Liver (tissue), 9 donors: ENCODE results near the gene PLIN3. TPM values are rescaled to one million over a fixed set of nuclear protein-coding genes. Genes with fewer than 3 reads are reported as not detected.

ENCODE experiments used
- DNase-seq: peaks from one replicate; pipeline ENCODE4 v3.0.0-alpha.2; 2017; ENCODE audit warnings: low spot score
- H3K27ac ChIP-seq, 2 donors: one replicate each; pipeline ENCODE4 v1.7.0; 2013; ENCODE audit warnings: inconsistent platforms in 2 of 2, low read length in 2 of 2, control low read depth in 1 of 2, low read depth in 1 of 2, mild to moderate bottlenecking in 1 of 2
- H3K27me3 ChIP-seq, 4 donors: one replicate each; pipeline versions ENCODE4 v1.6.1 to v1.7.0; 2013; ENCODE audit warnings: low read length in 3 of 4, inconsistent platforms in 1 of 4, mild to moderate bottlenecking in 1 of 4, moderate library complexity in 1 of 4; ENCODE audit not compliant: control insufficient read depth in 4 of 4, insufficient read depth in 4 of 4
- H3K36me3 ChIP-seq, 4 donors: one replicate each; pipeline versions ENCODE4 v1.6.1 to v1.7.0; 2013; ENCODE audit warnings: low read length in 3 of 4, mild to moderate bottlenecking in 3 of 4, low read depth in 1 of 4, moderate library complexity in 1 of 4; ENCODE audit not compliant: control insufficient read depth in 4 of 4, insufficient read depth in 3 of 4
- H3K4me1 ChIP-seq, 4 donors: one replicate each; pipeline versions ENCODE4 v1.6.1 to v1.7.0; 2013; ENCODE audit warnings: low read length in 3 of 4, mild to moderate bottlenecking in 3 of 4, moderate library complexity in 1 of 4; ENCODE audit not compliant: control insufficient read depth in 4 of 4, insufficient read depth in 4 of 4
- H3K4me3 ChIP-seq, 3 donors: one replicate each; pipeline versions ENCODE4 v1.6.1 to v1.7.0; 2013; ENCODE audit warnings: low read length in 3 of 3, control low read depth in 1 of 3, low read depth in 1 of 3, mild to moderate bottlenecking in 1 of 3
- H3K9ac ChIP-seq, 2 donors: one replicate each; pipeline ENCODE4 v1.7.0; 2013; ENCODE audit warnings: low read length in 2 of 2, mild to moderate bottlenecking in 2 of 2, moderate library complexity in 2 of 2, control low read depth in 1 of 2, low read depth in 1 of 2
- H3K9me3 ChIP-seq, 4 donors: one replicate each; pipeline versions ENCODE4 v1.6.1 to v1.7.0; 2013; ENCODE audit warnings: low read length in 3 of 4; ENCODE audit not compliant: control insufficient read depth in 4 of 4
- EGR1 ChIP-seq, 2 donors: IDR thresholded peaks; 2 replicates each; pipeline ENCODE4 v1.6.1; 2016 to 2018; ENCODE audit warnings: antibody characterized with exemption in 2 of 2, low read depth in 2 of 2
- FOXA1 ChIP-seq: IDR thresholded peaks from 2 replicates; pipeline ENCODE4 v1.6.1; 2016; ENCODE audit warnings: antibody characterized with exemption
- FOXA2 ChIP-seq: IDR thresholded peaks from 2 replicates; pipeline ENCODE4 v1.6.1; 2016; ENCODE audit warnings: antibody characterized with exemption
- GABPA ChIP-seq, 2 donors: IDR thresholded peaks in 1 of 2; conservative IDR thresholded peaks in 1 of 2; 2 replicates each; pipeline ENCODE4 v1.6.1; 2016; ENCODE audit warnings: antibody characterized with exemption in 2 of 2, mild to moderate bottlenecking in 1 of 2, moderate library complexity in 1 of 2
- HNF4A ChIP-seq, 2 donors: conservative IDR thresholded peaks; 2 replicates each; pipeline ENCODE4 v1.6.1; 2016; ENCODE audit warnings: antibody characterized with exemption in 2 of 2, mild to moderate bottlenecking in 2 of 2
- HNF4G ChIP-seq: IDR thresholded peaks from 2 replicates; pipeline ENCODE4 v1.6.1; 2016; ENCODE audit warnings: antibody characterized with exemption
- JUND ChIP-seq, 2 donors: IDR thresholded peaks; 2 replicates each; pipeline ENCODE4 v1.6.1; 2016; ENCODE audit warnings: antibody characterized with exemption in 2 of 2
- NR2F2 ChIP-seq: IDR thresholded peaks from 2 replicates; pipeline ENCODE4 v1.6.1; 2016; ENCODE audit warnings: antibody characterized with exemption
- RAD21 ChIP-seq, 2 donors: IDR thresholded peaks; 2 replicates each; pipeline ENCODE4 v1.6.1; 2016; ENCODE audit warnings: antibody characterized with exemption in 2 of 2, mild to moderate bottlenecking in 2 of 2
- RXRA ChIP-seq, 2 donors: IDR thresholded peaks; 2 replicates each; pipeline ENCODE4 v1.6.1; 2017 to 2018; ENCODE audit warnings: antibody characterized with exemption in 2 of 2, mild to moderate bottlenecking in 1 of 2
- SP1 ChIP-seq: IDR thresholded peaks from 2 replicates; pipeline ENCODE4 v1.6.1; 2018; ENCODE audit warnings: antibody characterized with exemption, mild to moderate bottlenecking
- TAF1 ChIP-seq: conservative IDR thresholded peaks from 2 replicates; pipeline ENCODE4 v1.6.1; 2016; ENCODE audit warnings: antibody characterized with exemption, mild to moderate bottlenecking
- YY1 ChIP-seq: IDR thresholded peaks from 2 replicates; pipeline ENCODE4 v1.6.1; 2016; ENCODE audit warnings: antibody characterized with exemption, mild to moderate bottlenecking
- WGBS: extraction: QIAGEN DNeasy Blood & Tissue Kit; methylation state at CpG from one replicate; pipeline ENCODE4 v1.1.7; 2013; 5-methylcytosine and 5-hydroxymethylcytosine counted together
- polyA plus RNA-seq, 2 donors: library from polyadenylated mRNA; stranded (reverse) in 1 of 2; unstranded in 1 of 2; fragments of 200-250 nt in 1 of 2; fragments of >200 nt in 1 of 2; fragmentation: Nextera tagmentation in 1 of 2; extraction: Ambion mirVana in 1 of 2; gene quantifications; one replicate each; pipeline versions ENCODE4 v1.2.1 to v1.2.3, GENCODE V29; 2013 to 2015
- total RNA-seq, 2 donors: library from RNA; depleted of rRNA; stranded (reverse); fragments of >200 nt; gene quantifications; one replicate each; pipeline ENCODE4 v1.2.3, GENCODE V29; 2014
- TF ChIP-seq, protein P1 (sequence below): IDR thresholded peaks from 2 replicates; pipeline ENCODE4 v1.6.1; 2016; ENCODE audit warnings: antibody characterized with exemption, mild to moderate bottlenecking
- TF ChIP-seq, protein P2 (sequence below): fragments of 150-350 bp; IDR thresholded peaks from 2 replicates; pipeline ENCODE4 v1.5.1; 2017; ENCODE audit warnings: improper control_type of control experiment, low read depth, low read length; ENCODE audit not compliant: missing input control
- TF ChIP-seq, protein P3 (sequence below): IDR thresholded peaks from 2 replicates; pipeline ENCODE4 v1.6.1; 2016; ENCODE audit warnings: antibody characterized with exemption
- TF ChIP-seq, protein P4 (sequence below): IDR thresholded peaks from 2 replicates; pipeline ENCODE4 v1.6.1; 2016; ENCODE audit warnings: antibody characterized with exemption
- TF ChIP-seq, protein P5 (sequence below): IDR thresholded peaks from 2 replicates; pipeline ENCODE4 v1.6.1; 2016; ENCODE audit warnings: antibody characterized with exemption
- donor health status: healthy.
- donor health status: healthy.
- donor health status: healthy.
- donor health status: healthy.
- donor health status: healthy.

Gene PLIN3
- total and polyA plus RNA-seq, 4 donors = 16.9 to 30.2 (median 20.7) TPM

DNA sequence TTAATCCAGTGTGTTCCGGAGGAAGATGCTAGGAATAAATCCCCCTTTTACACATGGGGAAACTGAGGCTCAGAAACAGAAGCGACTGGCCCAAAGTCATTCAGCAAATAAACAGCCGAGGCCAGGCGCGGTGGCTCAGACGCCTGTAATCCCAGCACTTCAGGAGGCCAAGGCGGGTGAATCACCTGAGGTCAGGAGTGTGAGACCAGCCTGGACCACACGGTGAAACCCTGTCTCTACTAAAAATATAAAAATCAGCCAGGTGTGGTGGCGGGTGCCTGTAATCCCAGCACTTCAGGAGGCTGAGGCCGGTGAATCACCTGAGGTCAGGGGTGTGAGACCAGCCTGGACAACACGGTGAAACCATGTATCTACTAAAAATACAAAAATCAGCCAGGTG lies 11.6 kb upstream of the PLIN3 start:
- no peaks in the 10 kb centered on the region for H3K9me3 ChIP-seq
- no peak overlapping the region for H3K9ac ChIP-seq
- no peak for DNase-seq
- H3K27me3 ChIP-seq = no peaks in the 10 kb centered on the region
- H3K4me1 ChIP-seq = no peaks in the 10 kb centered on the region
- no peaks in the 10 kb centered on the region for H3K36me3 ChIP-seq
- WGBS = 95% methylated on average over 11 of the region's 11 CpGs
- TF ChIP-seq RXRA (IDR thresholded peaks at IDR 0.05) (no peak), NR2F2 (no peak), RAD21 (IDR thresholded peaks at IDR 0.05) (no peak), FOXA2 (no peak), FOXA1 (no peak), YY1 (no peak), GABPA (IDR thresholded peaks at IDR 0.05 in 1 of 2, conservative IDR thresholded peaks at IDR 0.05 in 1 of 2) (no peak), SP1 (no peak), TAF1 (no peak), JUND (IDR thresholded peaks at IDR 0.05) (no peak), EGR1 (IDR thresholded peaks at IDR 0.05; ENCODE audit: low read depth in 2 of 2) (no peak), HNF4G (no peak), HNF4A (conservative IDR thresholded peaks at IDR 0.05) (no peak)
- TF ChIP-seq, protein P1, sequence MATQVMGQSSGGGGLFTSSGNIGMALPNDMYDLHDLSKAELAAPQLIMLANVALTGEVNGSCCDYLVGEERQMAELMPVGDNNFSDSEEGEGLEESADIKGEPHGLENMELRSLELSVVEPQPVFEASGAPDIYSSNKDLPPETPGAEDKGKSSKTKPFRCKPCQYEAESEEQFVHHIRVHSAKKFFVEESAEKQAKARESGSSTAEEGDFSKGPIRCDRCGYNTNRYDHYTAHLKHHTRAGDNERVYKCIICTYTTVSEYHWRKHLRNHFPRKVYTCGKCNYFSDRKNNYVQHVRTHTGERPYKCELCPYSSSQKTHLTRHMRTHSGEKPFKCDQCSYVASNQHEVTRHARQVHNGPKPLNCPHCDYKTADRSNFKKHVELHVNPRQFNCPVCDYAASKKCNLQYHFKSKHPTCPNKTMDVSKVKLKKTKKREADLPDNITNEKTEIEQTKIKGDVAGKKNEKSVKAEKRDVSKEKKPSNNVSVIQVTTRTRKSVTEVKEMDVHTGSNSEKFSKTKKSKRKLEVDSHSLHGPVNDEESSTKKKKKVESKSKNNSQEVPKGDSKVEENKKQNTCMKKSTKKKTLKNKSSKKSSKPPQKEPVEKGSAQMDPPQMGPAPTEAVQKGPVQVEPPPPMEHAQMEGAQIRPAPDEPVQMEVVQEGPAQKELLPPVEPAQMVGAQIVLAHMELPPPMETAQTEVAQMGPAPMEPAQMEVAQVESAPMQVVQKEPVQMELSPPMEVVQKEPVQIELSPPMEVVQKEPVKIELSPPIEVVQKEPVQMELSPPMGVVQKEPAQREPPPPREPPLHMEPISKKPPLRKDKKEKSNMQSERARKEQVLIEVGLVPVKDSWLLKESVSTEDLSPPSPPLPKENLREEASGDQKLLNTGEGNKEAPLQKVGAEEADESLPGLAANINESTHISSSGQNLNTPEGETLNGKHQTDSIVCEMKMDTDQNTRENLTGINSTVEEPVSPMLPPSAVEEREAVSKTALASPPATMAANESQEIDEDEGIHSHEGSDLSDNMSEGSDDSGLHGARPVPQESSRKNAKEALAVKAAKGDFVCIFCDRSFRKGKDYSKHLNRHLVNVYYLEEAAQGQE = no peak
- TF ChIP-seq, protein P2, sequence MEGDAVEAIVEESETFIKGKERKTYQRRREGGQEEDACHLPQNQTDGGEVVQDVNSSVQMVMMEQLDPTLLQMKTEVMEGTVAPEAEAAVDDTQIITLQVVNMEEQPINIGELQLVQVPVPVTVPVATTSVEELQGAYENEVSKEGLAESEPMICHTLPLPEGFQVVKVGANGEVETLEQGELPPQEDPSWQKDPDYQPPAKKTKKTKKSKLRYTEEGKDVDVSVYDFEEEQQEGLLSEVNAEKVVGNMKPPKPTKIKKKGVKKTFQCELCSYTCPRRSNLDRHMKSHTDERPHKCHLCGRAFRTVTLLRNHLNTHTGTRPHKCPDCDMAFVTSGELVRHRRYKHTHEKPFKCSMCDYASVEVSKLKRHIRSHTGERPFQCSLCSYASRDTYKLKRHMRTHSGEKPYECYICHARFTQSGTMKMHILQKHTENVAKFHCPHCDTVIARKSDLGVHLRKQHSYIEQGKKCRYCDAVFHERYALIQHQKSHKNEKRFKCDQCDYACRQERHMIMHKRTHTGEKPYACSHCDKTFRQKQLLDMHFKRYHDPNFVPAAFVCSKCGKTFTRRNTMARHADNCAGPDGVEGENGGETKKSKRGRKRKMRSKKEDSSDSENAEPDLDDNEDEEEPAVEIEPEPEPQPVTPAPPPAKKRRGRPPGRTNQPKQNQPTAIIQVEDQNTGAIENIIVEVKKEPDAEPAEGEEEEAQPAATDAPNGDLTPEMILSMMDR = no peak
- TF ChIP-seq, protein P3, sequence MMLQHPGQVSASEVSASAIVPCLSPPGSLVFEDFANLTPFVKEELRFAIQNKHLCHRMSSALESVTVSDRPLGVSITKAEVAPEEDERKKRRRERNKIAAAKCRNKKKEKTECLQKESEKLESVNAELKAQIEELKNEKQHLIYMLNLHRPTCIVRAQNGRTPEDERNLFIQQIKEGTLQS = no peak
- TF ChIP-seq, protein P4, sequence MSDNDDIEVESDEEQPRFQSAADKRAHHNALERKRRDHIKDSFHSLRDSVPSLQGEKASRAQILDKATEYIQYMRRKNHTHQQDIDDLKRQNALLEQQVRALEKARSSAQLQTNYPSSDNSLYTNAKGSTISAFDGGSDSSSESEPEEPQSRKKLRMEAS = no peak
- TF ChIP-seq, protein P5, sequence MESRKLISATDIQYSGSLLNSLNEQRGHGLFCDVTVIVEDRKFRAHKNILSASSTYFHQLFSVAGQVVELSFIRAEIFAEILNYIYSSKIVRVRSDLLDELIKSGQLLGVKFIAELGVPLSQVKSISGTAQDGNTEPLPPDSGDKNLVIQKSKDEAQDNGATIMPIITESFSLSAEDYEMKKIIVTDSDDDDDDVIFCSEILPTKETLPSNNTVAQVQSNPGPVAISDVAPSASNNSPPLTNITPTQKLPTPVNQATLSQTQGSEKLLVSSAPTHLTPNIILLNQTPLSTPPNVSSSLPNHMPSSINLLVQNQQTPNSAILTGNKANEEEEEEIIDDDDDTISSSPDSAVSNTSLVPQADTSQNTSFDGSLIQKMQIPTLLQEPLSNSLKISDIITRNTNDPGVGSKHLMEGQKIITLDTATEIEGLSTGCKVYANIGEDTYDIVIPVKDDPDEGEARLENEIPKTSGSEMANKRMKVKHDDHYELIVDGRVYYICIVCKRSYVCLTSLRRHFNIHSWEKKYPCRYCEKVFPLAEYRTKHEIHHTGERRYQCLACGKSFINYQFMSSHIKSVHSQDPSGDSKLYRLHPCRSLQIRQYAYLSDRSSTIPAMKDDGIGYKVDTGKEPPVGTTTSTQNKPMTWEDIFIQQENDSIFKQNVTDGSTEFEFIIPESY = no peak
- H3K4me3 ChIP-seq = no peak overlapping the region
- no peak overlapping the region for H3K27ac ChIP-seq
